C4-2B (cell line): Measurements from ENCODE around the gene MYOCD.
"Not testable (repeated sequence)": the region's sequence is repeated elsewhere in the genome, so short reads cannot be mapped to it uniquely, and the experiment has no call there.

Experiments
- H3K27ac ChIP-seq: fragments of 450-650 bp; 2 replicates; pipeline ENCODE4 v1.5.1; 2017
- ZFX ChIP-seq: fragments of 450-650 bp; IDR thresholded peaks from 2 replicates; pipeline ENCODE4 v1.6.1; 2017
- TF ChIP-seq, protein P1 (sequence below): fragments of 450-650 bp; conservative IDR thresholded peaks from 2 replicates; pipeline ENCODE4 v1.5.1; 2017; ENCODE audit warnings: mild to moderate bottlenecking

Gene MYOCD

DNA sequence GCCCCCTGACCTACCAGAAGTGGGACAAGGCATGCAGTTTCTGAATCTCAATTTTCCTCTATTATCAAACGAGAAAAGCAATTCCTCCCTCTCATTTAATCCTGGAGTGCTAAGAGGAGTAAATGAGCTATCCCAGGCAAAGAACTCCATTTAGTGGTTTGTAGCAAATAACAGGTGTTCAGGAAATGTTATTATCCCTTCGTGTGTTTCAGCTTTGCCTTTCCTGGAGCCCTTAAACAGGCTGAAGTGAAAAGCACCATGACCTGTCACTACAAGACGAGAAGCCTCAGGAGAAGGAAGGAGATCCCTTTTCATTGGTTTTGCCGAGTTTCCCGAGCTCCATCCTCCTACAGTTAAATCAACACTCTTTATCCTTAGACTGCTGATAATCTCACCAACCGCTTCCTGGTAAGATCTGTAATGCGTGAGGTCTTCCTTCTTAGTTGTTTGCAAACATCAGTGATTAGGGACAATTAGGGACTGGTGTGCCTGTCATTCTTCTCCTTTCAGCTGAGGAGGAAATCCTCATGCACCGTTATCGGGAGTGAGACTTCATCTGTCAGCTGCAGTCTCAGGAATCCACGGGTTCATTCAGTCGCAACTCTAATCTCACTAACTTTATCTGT is 30.8 kb upstream of the MYOCD start:
- no peak overlapping the region for H3K27ac ChIP-seq
- TF ChIP-seq, protein P1, sequence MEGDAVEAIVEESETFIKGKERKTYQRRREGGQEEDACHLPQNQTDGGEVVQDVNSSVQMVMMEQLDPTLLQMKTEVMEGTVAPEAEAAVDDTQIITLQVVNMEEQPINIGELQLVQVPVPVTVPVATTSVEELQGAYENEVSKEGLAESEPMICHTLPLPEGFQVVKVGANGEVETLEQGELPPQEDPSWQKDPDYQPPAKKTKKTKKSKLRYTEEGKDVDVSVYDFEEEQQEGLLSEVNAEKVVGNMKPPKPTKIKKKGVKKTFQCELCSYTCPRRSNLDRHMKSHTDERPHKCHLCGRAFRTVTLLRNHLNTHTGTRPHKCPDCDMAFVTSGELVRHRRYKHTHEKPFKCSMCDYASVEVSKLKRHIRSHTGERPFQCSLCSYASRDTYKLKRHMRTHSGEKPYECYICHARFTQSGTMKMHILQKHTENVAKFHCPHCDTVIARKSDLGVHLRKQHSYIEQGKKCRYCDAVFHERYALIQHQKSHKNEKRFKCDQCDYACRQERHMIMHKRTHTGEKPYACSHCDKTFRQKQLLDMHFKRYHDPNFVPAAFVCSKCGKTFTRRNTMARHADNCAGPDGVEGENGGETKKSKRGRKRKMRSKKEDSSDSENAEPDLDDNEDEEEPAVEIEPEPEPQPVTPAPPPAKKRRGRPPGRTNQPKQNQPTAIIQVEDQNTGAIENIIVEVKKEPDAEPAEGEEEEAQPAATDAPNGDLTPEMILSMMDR, result no peak
- no peak for TF ChIP-seq ZFX

DNA sequence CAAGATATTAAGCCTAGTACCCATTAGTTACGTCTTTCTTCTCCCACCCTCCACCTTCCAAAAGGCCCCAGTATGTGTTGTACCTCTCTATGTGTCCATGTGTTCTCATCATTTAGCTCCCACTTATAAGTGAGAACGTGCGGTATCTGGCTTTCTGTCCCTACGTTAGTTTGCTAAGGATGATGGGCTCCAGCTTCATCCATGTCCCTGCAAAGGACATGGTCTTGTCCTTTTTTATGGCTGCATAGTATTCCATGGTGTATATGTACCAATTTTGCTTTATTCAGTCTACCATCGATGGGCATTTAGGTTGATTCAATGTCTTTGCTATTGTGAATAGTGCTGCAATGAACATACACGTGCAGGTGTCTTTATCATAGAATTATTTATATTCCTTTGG is 29.7 kb upstream of the MYOCD start:
- not testable (repeated sequence) for H3K27ac ChIP-seq

DNA sequence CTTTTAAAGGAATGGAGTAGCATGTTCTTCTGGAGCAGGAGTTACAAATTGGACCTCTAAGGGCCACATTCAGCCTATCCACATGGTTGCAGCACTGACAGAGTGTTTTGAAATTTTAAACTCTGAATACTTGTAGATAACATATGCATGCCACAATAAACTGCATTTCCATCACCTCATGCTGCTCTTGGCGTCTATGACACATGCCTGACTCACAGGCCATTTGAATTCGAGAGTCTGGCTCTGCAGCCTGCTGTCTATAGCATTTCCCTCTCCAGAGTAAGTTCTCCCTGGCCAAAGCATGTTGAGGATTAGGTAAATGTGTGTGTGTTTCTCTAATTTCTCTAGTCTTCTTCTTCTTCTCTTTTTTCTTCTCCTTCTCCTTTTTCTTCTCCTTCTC is 28.7 kb upstream of the MYOCD start:
- TF ChIP-seq ZFX, result no peak
- TF ChIP-seq, protein P1, result no peak
- H3K27ac ChIP-seq, result no peak overlapping the region

DNA sequence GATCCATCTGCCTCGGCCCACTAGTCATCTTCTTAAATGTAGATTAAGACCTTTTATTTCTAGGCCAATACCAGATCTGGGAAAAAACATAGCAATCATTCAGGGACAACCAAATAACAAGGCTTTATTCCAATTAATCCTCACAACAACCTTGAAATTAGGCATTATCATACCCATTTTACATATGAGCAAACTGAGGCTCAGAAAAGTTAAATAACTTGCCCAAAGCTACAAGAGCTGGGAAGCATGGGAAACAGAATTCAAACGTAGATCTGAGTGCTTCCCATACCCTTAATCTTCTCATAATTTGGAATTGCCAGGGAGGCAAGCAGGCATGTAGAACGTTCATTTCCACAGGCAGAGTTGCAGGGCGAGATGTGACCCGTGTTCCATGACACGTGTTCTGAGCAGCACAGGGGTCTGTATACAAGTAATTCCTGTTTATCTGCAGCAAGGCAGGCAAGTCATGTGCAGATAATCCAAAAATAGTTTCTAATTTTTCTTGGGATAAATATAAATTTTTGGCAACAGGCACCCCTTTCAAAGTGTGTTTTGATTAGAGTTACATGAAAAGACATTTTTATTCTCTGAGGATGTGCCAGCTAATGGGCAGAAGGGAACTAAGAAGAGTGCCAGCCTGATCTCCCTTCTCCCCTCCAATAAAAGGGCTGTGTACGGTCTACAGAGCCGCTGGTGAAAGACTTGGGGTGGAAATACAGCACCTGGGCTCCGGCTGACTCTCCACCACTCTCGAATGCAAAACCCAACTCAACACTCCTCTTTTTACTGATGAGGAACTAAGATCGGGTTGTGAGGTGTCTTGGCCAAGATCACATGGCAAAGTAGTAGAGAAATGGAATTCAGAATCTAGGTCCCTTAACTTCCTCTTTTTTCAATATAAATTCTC is 27.7 kb upstream of the MYOCD start:
- H3K27ac ChIP-seq, result no peak overlapping the region
- TF ChIP-seq, protein P1, result no peak
- no peak for TF ChIP-seq ZFX

DNA sequence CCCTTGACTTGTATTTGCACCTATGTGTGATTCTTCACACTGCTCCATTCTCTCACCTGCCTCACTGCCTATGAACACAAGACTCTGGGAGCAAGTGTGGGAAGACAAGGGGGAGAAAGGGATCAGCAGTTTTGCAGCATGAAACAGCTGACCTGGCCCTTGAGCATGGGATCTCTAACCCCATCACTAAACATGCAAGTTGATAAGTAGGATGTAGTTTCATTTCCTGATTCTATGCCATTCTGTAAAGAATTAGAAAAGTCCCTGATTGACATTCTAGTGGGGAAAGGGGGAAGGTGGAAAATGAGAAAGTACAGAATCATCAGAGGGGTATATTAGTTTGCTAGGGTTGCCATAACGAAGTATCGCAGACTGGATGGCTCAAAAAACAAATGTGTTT is 25.3 kb upstream of the MYOCD start:
- no peak overlapping the region for H3K27ac ChIP-seq

DNA sequence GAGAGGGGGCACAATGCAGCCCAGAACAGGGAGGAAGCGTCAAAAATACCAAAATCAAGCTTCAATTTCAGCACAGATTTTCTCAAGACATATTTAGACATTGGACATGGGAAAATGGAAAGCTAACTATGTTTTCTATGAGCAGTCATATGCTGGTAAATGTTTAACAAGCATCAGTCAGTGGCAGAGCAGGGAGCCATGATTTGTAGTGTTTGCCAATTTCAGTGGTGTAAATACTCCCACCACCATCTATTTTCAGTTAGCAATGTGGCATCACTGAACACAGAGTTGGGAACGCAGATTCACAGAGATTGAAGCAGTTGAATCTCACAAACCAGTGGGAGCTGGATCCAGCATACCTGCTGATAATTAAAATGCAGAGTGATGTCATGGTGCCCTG is 24.6 kb upstream of the MYOCD start:
- no peak overlapping the region for H3K27ac ChIP-seq
- TF ChIP-seq ZFX, result no peak
- TF ChIP-seq, protein P1, result no peak

More for the DNA sequence above, 25.3 kb upstream of the MYOCD start:
- TF ChIP-seq ZFX, result no peak
- TF ChIP-seq, protein P1, result no peak

DNA sequence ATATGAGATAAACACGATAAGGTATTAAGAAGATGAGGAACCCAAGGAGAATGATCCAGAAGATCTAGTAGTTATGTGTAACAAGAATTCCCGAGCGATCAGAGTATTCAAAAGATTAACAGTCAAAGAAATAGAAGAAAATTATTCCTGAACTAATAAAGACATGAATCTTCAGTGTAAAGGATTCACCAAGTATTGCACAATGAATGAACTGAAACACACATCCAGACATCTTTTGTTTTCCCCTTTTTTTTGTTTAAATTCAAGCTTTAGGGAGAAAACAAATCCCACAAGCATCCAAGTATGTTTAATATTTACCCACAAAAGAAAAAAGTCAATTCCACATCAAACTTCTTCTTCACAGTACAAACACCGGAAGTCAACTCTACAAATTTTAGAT is 23.7 kb upstream of the MYOCD start:
- H3K27ac ChIP-seq, result no peak overlapping the region
- TF ChIP-seq, protein P1, result no peak
- TF ChIP-seq ZFX, result no peak
